H1 (cell line): ENCODE results near the gene DIAPH1. TPM values are rescaled to one million over a fixed set of nuclear protein-coding genes. Genes with fewer than 3 reads are reported as not detected.
A peak's percentile ranks its signal among the peaks of the same experiment; 100 is the strongest.

Source experiments
- CTCF ChIA-PET: fragments of 300-600 bp; sonication (Branson Sonifier 250); formaldehyde crosslinking; loops from one replicate; lab custom pipeline; 2021; ENCODE audit not compliant: partially characterized antibody; lab: Charles Lee
- POLR2A ChIA-PET: fragments of 300-600 bp; sonication (Branson Sonifier 250); formaldehyde crosslinking; loops from one replicate; lab custom pipeline; 2021; ENCODE audit warnings: inconsistent platforms; ENCODE audit not compliant: partially characterized antibody; lab: Charles Lee
- DNase-seq, 2 experiments: peaks; one replicate each; pipeline versions ENCODE4 v3.0.0 to v3.0.0-alpha.2; 2010 to 2022; ENCODE audit warnings: low spot score in 2 of 2, low read depth in 1 of 2, mixed read lengths in 1 of 2
- FAIRE-seq: peaks from 2 replicates; lab custom pipeline; 2011; peaks lifted over from hg19 to GRCh38; lab: Jason Lieb, UNC
- H2AFZ ChIP-seq: 2 replicates; pipeline ENCODE4 v1.8.1; 2012; ENCODE audit warnings: low read length, inconsistent platforms
- H2AK5ac ChIP-seq: 2 replicates; pipeline ENCODE4 v1.6.1; 2013; ENCODE audit warnings: low read depth, low read length
- H2BK120ac ChIP-seq: replicated peaks from 2 replicates; pipeline ENCODE3; 2013; ENCODE audit warnings: low read depth, low read length, inconsistent platforms
- H2BK12ac ChIP-seq: 2 replicates; pipeline ENCODE4 v1.6.1; 2013; ENCODE audit warnings: low read depth, low read length
- H2BK15ac ChIP-seq: 2 replicates; pipeline ENCODE4 v1.6.1; 2013; ENCODE audit warnings: low read length
- H2BK20ac ChIP-seq: 2 replicates; pipeline ENCODE4 v1.6.1; 2013; ENCODE audit warnings: low read length
- H2BK5ac ChIP-seq: 2 replicates; pipeline ENCODE4 v1.6.1; 2013; ENCODE audit warnings: low read depth, low read length
- H3K14ac ChIP-seq: 2 replicates; pipeline ENCODE4 v1.6.1; 2013; ENCODE audit warnings: inconsistent platforms; ENCODE audit not compliant: insufficient read length
- H3K18ac ChIP-seq: 2 replicates; pipeline ENCODE4 v1.6.1; 2013; ENCODE audit warnings: low read length; ENCODE audit errors: extremely low read depth
- H3K23ac ChIP-seq: 2 replicates; pipeline ENCODE4 v1.6.1; 2013; ENCODE audit warnings: inconsistent platforms; ENCODE audit not compliant: insufficient read length
- H3K23me2 ChIP-seq: 2 replicates; pipeline ENCODE4 v1.6.1; 2013; ENCODE audit warnings: low read depth, low read length
- H3K27ac ChIP-seq: 2 replicates; pipeline ENCODE4 v1.6.1; 2011; ENCODE audit warnings: low read depth, low read length, inconsistent platforms
- H3K27me3 ChIP-seq, 4 experiments: replicated peaks in 1 of 4; 1 replicate in 1 of 4; 2 replicates in 3 of 4; pipeline versions ENCODE4 v1.6.1 to v1.8.1; 2011 to 2013; ENCODE audit warnings: low read length in 3 of 4, mild to moderate bottlenecking in 3 of 4, inconsistent platforms in 2 of 4, mixed read lengths in 2 of 4, moderate library complexity in 1 of 4; ENCODE audit not compliant: control insufficient read depth in 3 of 4, insufficient read depth in 3 of 4; ENCODE audit errors: extremely low read depth in 1 of 4
- H3K36me3 ChIP-seq, 4 experiments: 2 replicates each; pipeline versions ENCODE4 v1.6.1 to v1.8.1; 2011 to 2013; ENCODE audit warnings: mild to moderate bottlenecking in 4 of 4, low read length in 3 of 4, moderate library complexity in 2 of 4, control low read depth in 1 of 4, inconsistent platforms in 1 of 4; ENCODE audit not compliant: insufficient read depth in 4 of 4, control insufficient read depth in 2 of 4
- H3K4ac ChIP-seq: replicated peaks from 2 replicates; pipeline ENCODE3; 2013; ENCODE audit warnings: low read length, low read depth, mixed read lengths, inconsistent platforms; ENCODE audit not compliant: insufficient read length
- H3K4me1 ChIP-seq, 4 experiments: replicated peaks in 1 of 4; 1 replicate in 1 of 4; 2 replicates in 3 of 4; pipeline versions ENCODE4 v1.6.1 to v1.8.1; 2011 to 2013; ENCODE audit warnings: low read length in 3 of 4, inconsistent platforms in 2 of 4, mixed read lengths in 1 of 4; ENCODE audit not compliant: insufficient read depth in 4 of 4, control insufficient read depth in 3 of 4
- H3K4me2 ChIP-seq, 2 experiments: 2 replicates each; pipeline versions ENCODE4 v1.6.1 to v1.8.1; 2011 to 2013; ENCODE audit warnings: low read depth in 2 of 2, low read length in 2 of 2, control low read depth in 1 of 2, inconsistent platforms in 1 of 2, mild to moderate bottlenecking in 1 of 2; ENCODE audit not compliant: insufficient read depth in 1 of 2
- H3K4me3 ChIP-seq, 4 experiments: fragments of 200-600, 300-600 bp in 1 of 4; sonication (generic), shearing (Covaris generic), sonication (Bioruptor Twin) in 1 of 4; 2 replicates each; pipeline versions ENCODE4 v1.5.1 to v1.8.1; 2011 to 2016; ENCODE audit warnings: low read length in 4 of 4, low read depth in 3 of 4, control low read depth in 2 of 4, inconsistent platforms in 2 of 4, mild to moderate bottlenecking in 2 of 4, mixed read lengths in 1 of 4, moderate library complexity in 1 of 4; ENCODE audit not compliant: insufficient read depth in 2 of 4; ENCODE audit errors: extremely low read depth in 1 of 4
- H3K56ac ChIP-seq: replicated peaks from 2 replicates; pipeline ENCODE3; 2013; ENCODE audit warnings: low read depth, mild to moderate bottlenecking, mixed read lengths, low read length, inconsistent platforms; ENCODE audit not compliant: insufficient read length
- H3K79me1 ChIP-seq: 2 replicates; pipeline ENCODE4 v1.6.1; 2013; ENCODE audit warnings: low read depth, low read length, control low read depth
- H3K79me2 ChIP-seq, 2 experiments: 2 replicates each; pipeline versions ENCODE4 v1.6.1 to v1.8.1; 2012 to 2013; ENCODE audit warnings: low read length in 2 of 2, mild to moderate bottlenecking in 2 of 2, inconsistent platforms in 1 of 2; ENCODE audit not compliant: insufficient read depth in 2 of 2, control insufficient read depth in 1 of 2
- H3K9ac ChIP-seq, 4 experiments: replicated peaks in 1 of 4; 1 replicate in 1 of 4; 2 replicates in 3 of 4; pipeline versions ENCODE4 v1.6.1 to v1.8.1; 2011 to 2013; ENCODE audit warnings: low read depth in 3 of 4, low read length in 3 of 4, control low read depth in 2 of 4, mild to moderate bottlenecking in 2 of 4, moderate library complexity in 2 of 4, inconsistent platforms in 1 of 4; ENCODE audit errors: extremely low read depth in 1 of 4
- H3K9me3 ChIP-seq, 2 experiments: 2 replicates each; pipeline versions ENCODE4 v1.6.1 to v1.8.1; 2012 to 2013; ENCODE audit warnings: mild to moderate bottlenecking in 2 of 2, moderate library complexity in 2 of 2, control low read depth in 1 of 2, inconsistent platforms in 1 of 2, low read depth in 1 of 2, low read length in 1 of 2, mixed read lengths in 1 of 2; ENCODE audit not compliant: insufficient read depth in 2 of 2
- H4K20me1 ChIP-seq, 2 experiments: replicated peaks in 1 of 2; 2 replicates each; pipeline versions ENCODE3 to v1.8.1; 2011 to 2013; ENCODE audit warnings: inconsistent platforms in 2 of 2, low read length in 2 of 2, mild to moderate bottlenecking in 1 of 2; ENCODE audit not compliant: insufficient read depth in 2 of 2, control insufficient read depth in 1 of 2
- H4K5ac ChIP-seq: 2 replicates; pipeline ENCODE4 v1.6.1; 2013; ENCODE audit warnings: low read length, low read depth, mixed read lengths, inconsistent platforms; ENCODE audit not compliant: insufficient read length
- H4K8ac ChIP-seq: 2 replicates; pipeline ENCODE4 v1.8.0; 2013; ENCODE audit warnings: mild to moderate bottlenecking, moderate library complexity, low read length, inconsistent platforms; ENCODE audit not compliant: insufficient read depth; ENCODE audit errors: extremely low read depth
- H4K91ac ChIP-seq: replicated peaks from 2 replicates; pipeline ENCODE3; 2013; ENCODE audit warnings: low read length, mixed read lengths, inconsistent platforms; ENCODE audit not compliant: insufficient read length
- HDAC2 ChIP-seq, 2 experiments: fragments of 300-600 bp in 1 of 2; sonication (generic) in 1 of 2; IDR thresholded peaks; 2 replicates each; pipeline ENCODE4 v1.6.1; 2011 to 2012; ENCODE audit warnings: low read depth in 2 of 2, low read length in 2 of 2, mild to moderate bottlenecking in 2 of 2, moderate library complexity in 2 of 2, borderline replicate concordance in 1 of 2, inconsistent platforms in 1 of 2
- TBP ChIP-seq: IDR thresholded peaks from 2 replicates; pipeline ENCODE4 v1.6.1; 2011; ENCODE audit warnings: low read depth, low read length, improper control_type of control experiment
- USF2 ChIP-seq: IDR thresholded peaks from 2 replicates; pipeline ENCODE4 v1.6.1; 2011; ENCODE audit warnings: low read length, improper control_type of control experiment
- WGBS, 2 experiments: shearing (Covaris generic) in 1 of 2; methylation state at CpG; one replicate each; pipeline versions ENCODE4 v1.1.6 to v1.1.7; 2013 to 2015; ENCODE audit warnings: low lambda C conversion rate in 2 of 2, mixed read lengths in 2 of 2, inconsistent platforms in 1 of 2, low coverage in 1 of 2, missing lambda C conversion rate in 1 of 2; ENCODE audit not compliant: insufficient replicate concordance in 2 of 2, insufficient coverage in 1 of 2, insufficient read length in 1 of 2; ENCODE audit errors: extremely low coverage in 1 of 2, missing lambda C conversion rate in 1 of 2; 5-methylcytosine and 5-hydroxymethylcytosine counted together
- polyA plus RNA-seq, 7 experiments: library from polyadenylated mRNA; depleted of rRNA in 3 of 7; stranded (reverse) in 5 of 7; unstranded in 2 of 7; fragments of >200 nt in 5 of 7; fragments of 200-250 nt in 2 of 7; gene quantifications; 1 replicate in 5 of 7; 2 replicates in 1 of 7; 4 replicates in 1 of 7; pipeline versions ENCODE4 v1.2.1 to v1.2.3, GENCODE V29; 2011 to 2013; ENCODE audit warnings: missing spikeins in 2 of 7, mixed read lengths in 2 of 7
- total RNA-seq: library from RNA; stranded (reverse); fragmentation: NEBNext Ultra II Directional; extraction: Animal tissue kit (Norgen Biotek cat#: 25700); gene quantifications from 2 replicates; pipeline ENCODE4 v1.2.1, GENCODE V29; 2021

DIAPH1 gene
- total and polyA plus RNA-seq, 2 of the 8 experiments (the other 6 are each of a cell fraction or from before 2014, with no cell fraction given), result 61.2 to 114 TPM

GRCh38 chr5:141495453-141495811 is 123.4 kb downstream of the DIAPH1 start:
- 52% methylated on average over 8 of the region's 8 CpGs; no CpG with 5 or more reads in 1 of the 2 experiments for WGBS, 2 experiments
- H3K4me1 ChIP-seq, result peaks cover 6 to 37% (median 25%) of the 10 kb centered on the region in 4 experiments
- peak overlapping the region; percentile 82; the same call in 1 of the 2 replicates for H2BK5ac ChIP-seq
- H3K4me3 ChIP-seq, result peak overlapping the region in 2 of 4 experiments; percentile 7 to 41; a peak in 3 of 8 replicates
- no peak overlapping the region for H3K27ac ChIP-seq
- peak overlapping the region; percentile 55 to 82 for H3K4me2 ChIP-seq
- H3K9ac ChIP-seq, result no peak overlapping the region
- peak overlapping the region; percentile 93; the same call in 1 of the 2 replicates for H2BK12ac ChIP-seq
- DNase-seq, result no peak
- H3K79me1 ChIP-seq, result peaks cover 4% of the 10 kb centered on the region
- H4K20me1 ChIP-seq, result peaks cover 0 to 4% of the 10 kb centered on the region in 2 experiments
- no peak for FAIRE-seq
- H2AFZ ChIP-seq, result no peak overlapping the region
- H3K36me3 ChIP-seq, result no peaks in the 10 kb centered on the region
- H4K5ac ChIP-seq, result no peak overlapping the region
- H3K14ac ChIP-seq, result no peak overlapping the region
- H2AK5ac ChIP-seq, result peak overlapping the region; percentile 48
- H3K18ac ChIP-seq, result peak overlapping the region; percentile 97
- H4K8ac ChIP-seq, result no peak overlapping the region
- H2BK15ac ChIP-seq, result 0 out of 2 replicates have a peak overlapping the region, but pooled peaks have one; percentile 53
- H3K56ac ChIP-seq, result no peak overlapping the region
- H2BK20ac ChIP-seq, result peak overlapping the region; percentile 83; the same call in 1 of the 2 replicates
- H3K4ac ChIP-seq, result peak overlapping the region; percentile 46
- POLR2A ChIA-PET, result interaction anchor here (0.6 to 5.0 kb wide), 3 partner anchors 11 to 199 kb away, joined by 3 to 33 read pairs (median 25); partner anchors contain the start of gene PCDHGC4
- no peak for TF ChIP-seq HDAC2 (IDR thresholded peaks at IDR 0.05; ENCODE audit: borderline replicate concordance in 1 of 2, low read depth in 2 of 2, low read length in 2 of 2)
- no peak for TF ChIP-seq USF2
- TF ChIP-seq TBP, result no peak
- TF ChIP-seq, all 59 proteins: peak for 0
- H3K23ac ChIP-seq, result no peak overlapping the region
- no peaks in the 10 kb centered on the region for H3K79me2 ChIP-seq
- H3K27me3 ChIP-seq, result peaks cover 13 to 38% (median 34%) of the 10 kb centered on the region in 4 experiments; a peak in 6 of 7 replicates
- H2BK120ac ChIP-seq, result peak overlapping the region; percentile 25
- CTCF ChIA-PET, result interaction anchor here (0.5 to 50.9 kb wide), 14 partner anchors 11 to 250 kb away, joined by 3 to 1236 read pairs (median 5); partner anchors contain the start of genes PCDHGA10, PCDHGA11, PCDHGA9 and PCDHGB1
- peak overlapping the region; percentile 71 for H4K91ac ChIP-seq
- H3K9me3 ChIP-seq, result no peaks in the 10 kb centered on the region
- H3K23me2 ChIP-seq, result peaks cover 24% of the 10 kb centered on the region; the same call in 1 of the 2 replicates
